K562 (cell line): ENCODE results near the gene DPH6. TPM values are rescaled to one million over a fixed set of nuclear protein-coding genes. Genes with fewer than 3 reads are reported as not detected.

Experiments
- BCL6 ChIP-seq: fragments of 250-450 bp; sonication (Bioruptor Pico); IDR thresholded peaks from 2 replicates; pipeline ENCODE4 v1.4.0; 2020
- HDGF ChIP-seq: fragments of 450-650 bp; IDR thresholded peaks from 2 replicates; pipeline ENCODE4 v1.6.1; 2016
- HNRNPL ChIP-seq: fragments of 200-400 bp; formaldehyde crosslinking; IDR thresholded peaks from 2 replicates; pipeline ENCODE4 v1.6.1; 2017; ENCODE audit warnings: low read depth, mild to moderate bottlenecking, low read length
- POLR3A ChIP-seq: IDR thresholded peaks from 2 replicates; pipeline ENCODE4 v1.6.1; 2011; ENCODE audit warnings: borderline replicate concordance, mild to moderate bottlenecking, moderate library complexity; ENCODE audit not compliant: insufficient read length, insufficient read depth; ENCODE audit errors: extremely low read depth
- PTBP1 ChIP-seq: fragments of 200-400 bp; formaldehyde crosslinking; IDR thresholded peaks from 2 replicates; pipeline ENCODE4 v1.6.1; 2017; ENCODE audit warnings: low read depth, low read length
- RNF2 ChIP-seq: sonication (generic); IDR thresholded peaks from 2 replicates; pipeline ENCODE4 v1.6.1; 2016
- SMAD2 ChIP-seq: fragments of 150-350 bp; IDR thresholded peaks from 2 replicates; pipeline ENCODE4 v1.6.1; 2014; ENCODE audit warnings: low read depth, mild to moderate bottlenecking, low read length
- ZFX ChIP-seq: sonication (generic); formaldehyde crosslinking; IDR thresholded peaks from 2 replicates; pipeline ENCODE4 v1.8.0; 2022; ENCODE audit warnings: mild to moderate bottlenecking, missing genetic modification reagents, moderate library complexity
- ZNF133 ChIP-seq: fragments of 250-450 bp; sonication (Bioruptor Pico); IDR thresholded peaks from 2 replicates; pipeline ENCODE4 v1.4.0; 2020; ENCODE audit warnings: mild to moderate bottlenecking
- ZNF518B ChIP-seq: fragments of 250-450 bp; sonication (Bioruptor Pico); IDR thresholded peaks from 2 replicates; pipeline ENCODE4 v1.5.0; 2021; ENCODE audit warnings: mild to moderate bottlenecking, moderate library complexity
- polyA plus RNA-seq, 8 experiments: library from polyadenylated mRNA; depleted of rRNA in 4 of 8; stranded (reverse) in 5 of 8; unstranded in 3 of 8; fragments of >200 nt; fragmentation: Nextera tagmentation in 2 of 8; fragmentation: Illumina TruSeq in 1 of 8; extraction: Ambion mirVana in 2 of 8; extraction: Trizol in 1 of 8; gene quantifications; 2 replicates each; pipeline versions ENCODE4 v1.2.1 to v1.2.3, GENCODE V29; 2011 to 2014; ENCODE audit warnings: inconsistent platforms in 1 of 8, missing spikeins in 1 of 8
- total RNA-seq, 7 experiments: library from RNA; depleted of rRNA in 6 of 7; stranded (reverse); fragments of >200 nt in 6 of 7; fragmentation: Illumina TruSeq in 2 of 7; extraction: Trizol in 2 of 7; gene quantifications; 2 replicates each; pipeline versions ENCODE4 v1.2.1 to v1.2.3, GENCODE V29; 2011 to 2021; ENCODE audit warnings: low replicate concordance in 1 of 7
- TF ChIP-seq, protein P1 (sequence below), 2 experiments: IDR thresholded peaks; 2 replicates each; pipeline ENCODE4 v1.6.1; 2011; ENCODE audit warnings: borderline replicate concordance in 1 of 2, control low read depth in 1 of 2, low read depth in 1 of 2, low read length in 1 of 2, mild to moderate bottlenecking in 1 of 2, mixed read lengths in 1 of 2, moderate library complexity in 1 of 2; ENCODE audit not compliant: insufficient read depth in 1 of 2, insufficient read length in 1 of 2, poor library complexity in 1 of 2, severe bottlenecking in 1 of 2; ENCODE audit errors: extremely low read depth in 1 of 2
- TF ChIP-seq, protein P2 (sequence below): IDR thresholded peaks from 2 replicates; pipeline ENCODE4 v1.6.1; 2011; ENCODE audit warnings: borderline replicate concordance, low read depth, mild to moderate bottlenecking, moderate library complexity, low read length; ENCODE audit not compliant: insufficient read depth, poor library complexity, severe bottlenecking
- TF ChIP-seq, protein P3 (sequence below), 2 experiments: fragments of 450-650 bp; formaldehyde crosslinking in 1 of 2; IDR thresholded peaks; 2 replicates each; pipeline versions ENCODE4 v1.4.0 to v1.6.1; 2014 to 2020; ENCODE audit warnings: mild to moderate bottlenecking in 2 of 2, borderline replicate concordance in 1 of 2, low read depth in 1 of 2

The DPH6 gene
- total and polyA plus RNA-seq, 9 of the 15 experiments (the other 6 are each of a cell fraction or from before 2014, with no cell fraction given) = 10.1 to 69.1 (median 18.8) TPM

DNA sequence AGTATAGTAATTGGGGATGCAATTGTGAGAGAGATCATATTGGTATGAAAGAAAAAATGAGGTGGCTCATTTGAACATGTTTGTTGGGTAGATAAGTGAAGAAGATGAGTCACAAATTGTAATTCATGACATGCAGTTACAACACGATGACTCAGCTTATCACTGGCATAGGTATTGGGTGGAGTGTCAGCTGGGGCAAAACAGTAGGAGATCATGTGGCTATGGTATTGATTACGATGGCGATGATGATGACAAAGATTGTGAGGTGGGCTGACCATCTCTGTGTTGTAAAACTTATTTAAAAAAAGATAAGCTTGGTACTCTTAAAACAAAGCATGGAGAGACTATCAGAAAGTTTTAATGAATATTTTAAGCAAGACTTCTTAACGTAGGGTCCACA, 11.6 kb upstream of the DPH6 start (continued):
- TF ChIP-seq, protein P1, sequence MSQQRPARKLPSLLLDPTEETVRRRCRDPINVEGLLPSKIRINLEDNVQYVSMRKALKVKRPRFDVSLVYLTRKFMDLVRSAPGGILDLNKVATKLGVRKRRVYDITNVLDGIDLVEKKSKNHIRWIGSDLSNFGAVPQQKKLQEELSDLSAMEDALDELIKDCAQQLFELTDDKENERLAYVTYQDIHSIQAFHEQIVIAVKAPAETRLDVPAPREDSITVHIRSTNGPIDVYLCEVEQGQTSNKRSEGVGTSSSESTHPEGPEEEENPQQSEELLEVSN (IDR thresholded peaks at IDR 0.05; ENCODE audit: borderline replicate concordance in 1 of 2, extremely low read depth in 1 of 2, insufficient read depth in 1 of 2, insufficient read length in 1 of 2, low read depth in 1 of 2, low read length in 1 of 2, poor library complexity in 1 of 2, severe bottlenecking in 1 of 2) = no peak
- TF ChIP-seq RNF2 (peak; percentile 75), ZNF518B (CRISPR knock-in tag) (no peak), PTBP1 (no peak), BCL6 (no peak), ZNF133 (CRISPR knock-in tag) (no peak), HNRNPL (no peak), ZFX (no peak), POLR3A (no peak), HDGF (no peak), SMAD2 (no peak)
- TF ChIP-seq, protein P2, sequence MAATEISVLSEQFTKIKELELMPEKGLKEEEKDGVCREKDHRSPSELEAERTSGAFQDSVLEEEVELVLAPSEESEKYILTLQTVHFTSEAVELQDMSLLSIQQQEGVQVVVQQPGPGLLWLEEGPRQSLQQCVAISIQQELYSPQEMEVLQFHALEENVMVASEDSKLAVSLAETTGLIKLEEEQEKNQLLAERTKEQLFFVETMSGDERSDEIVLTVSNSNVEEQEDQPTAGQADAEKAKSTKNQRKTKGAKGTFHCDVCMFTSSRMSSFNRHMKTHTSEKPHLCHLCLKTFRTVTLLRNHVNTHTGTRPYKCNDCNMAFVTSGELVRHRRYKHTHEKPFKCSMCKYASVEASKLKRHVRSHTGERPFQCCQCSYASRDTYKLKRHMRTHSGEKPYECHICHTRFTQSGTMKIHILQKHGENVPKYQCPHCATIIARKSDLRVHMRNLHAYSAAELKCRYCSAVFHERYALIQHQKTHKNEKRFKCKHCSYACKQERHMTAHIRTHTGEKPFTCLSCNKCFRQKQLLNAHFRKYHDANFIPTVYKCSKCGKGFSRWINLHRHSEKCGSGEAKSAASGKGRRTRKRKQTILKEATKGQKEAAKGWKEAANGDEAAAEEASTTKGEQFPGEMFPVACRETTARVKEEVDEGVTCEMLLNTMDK = no peak
- TF ChIP-seq, protein P3, sequence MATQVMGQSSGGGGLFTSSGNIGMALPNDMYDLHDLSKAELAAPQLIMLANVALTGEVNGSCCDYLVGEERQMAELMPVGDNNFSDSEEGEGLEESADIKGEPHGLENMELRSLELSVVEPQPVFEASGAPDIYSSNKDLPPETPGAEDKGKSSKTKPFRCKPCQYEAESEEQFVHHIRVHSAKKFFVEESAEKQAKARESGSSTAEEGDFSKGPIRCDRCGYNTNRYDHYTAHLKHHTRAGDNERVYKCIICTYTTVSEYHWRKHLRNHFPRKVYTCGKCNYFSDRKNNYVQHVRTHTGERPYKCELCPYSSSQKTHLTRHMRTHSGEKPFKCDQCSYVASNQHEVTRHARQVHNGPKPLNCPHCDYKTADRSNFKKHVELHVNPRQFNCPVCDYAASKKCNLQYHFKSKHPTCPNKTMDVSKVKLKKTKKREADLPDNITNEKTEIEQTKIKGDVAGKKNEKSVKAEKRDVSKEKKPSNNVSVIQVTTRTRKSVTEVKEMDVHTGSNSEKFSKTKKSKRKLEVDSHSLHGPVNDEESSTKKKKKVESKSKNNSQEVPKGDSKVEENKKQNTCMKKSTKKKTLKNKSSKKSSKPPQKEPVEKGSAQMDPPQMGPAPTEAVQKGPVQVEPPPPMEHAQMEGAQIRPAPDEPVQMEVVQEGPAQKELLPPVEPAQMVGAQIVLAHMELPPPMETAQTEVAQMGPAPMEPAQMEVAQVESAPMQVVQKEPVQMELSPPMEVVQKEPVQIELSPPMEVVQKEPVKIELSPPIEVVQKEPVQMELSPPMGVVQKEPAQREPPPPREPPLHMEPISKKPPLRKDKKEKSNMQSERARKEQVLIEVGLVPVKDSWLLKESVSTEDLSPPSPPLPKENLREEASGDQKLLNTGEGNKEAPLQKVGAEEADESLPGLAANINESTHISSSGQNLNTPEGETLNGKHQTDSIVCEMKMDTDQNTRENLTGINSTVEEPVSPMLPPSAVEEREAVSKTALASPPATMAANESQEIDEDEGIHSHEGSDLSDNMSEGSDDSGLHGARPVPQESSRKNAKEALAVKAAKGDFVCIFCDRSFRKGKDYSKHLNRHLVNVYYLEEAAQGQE (IDR thresholded peaks at IDR 0.05; ENCODE audit: borderline replicate concordance) = no peak
- TF ChIP-seq, protein P3 (CRISPR knock-in tag; IDR thresholded peaks at IDR 0.05; ENCODE audit: low read depth) = no peak
